ENCODE data around the gene KIF25. TPM values are rescaled to one million over a fixed set of nuclear protein-coding genes. Genes with fewer than 3 reads are reported as not detected.

The KIF25 gene
- total and polyA plus RNA-seq, 11 donors: 0.11 to 0.29 (median 0.16) TPM; not detected in 5

- Histone ChIP-seq H3K27ac (peak overlapping the region in 3 of 12 donors; percentile 74 to 82 (median 80)), H3K9me3 (no peaks in the 10 kb centered on the region), H3K4me1 (peaks cover 0 to 39% (median 7%) of the 10 kb centered on the region in 12 donors), H3K27me3 (no peaks in the 10 kb centered on the region), H3K36me3 (peaks cover 0 to 88% (median 62%) of the 10 kb centered on the region in 9 donors), H3K4me3 (no peak overlapping the region)
- no peak for DNase-seq
- no peak for TF ChIP-seq POLR2A (IDR thresholded peaks at IDR 0.05)
- TF ChIP-seq CTCF (IDR thresholded peaks at IDR 0.05): peak in 10 of 12 donors; percentile 12 to 50 (median 35)
- intact Hi-C loops (cut with DNase I): loop anchor here in 1 of 10 donors (5.0 kb wide), 1 partner anchor 69 kb away; no protein-coding TSS in a partner anchor
- no peak for ATAC-seq
- WGBS, 4 donors: 61 to 89% (median 83%) methylated on average over 6 of the region's 6 CpGs
These were observed 29.4 kb upstream of the KIF25 start for GRCh38 chr6:167968091-167968490.

GRCh38 chr6:167970230-167970629 lies 27.2 kb upstream of the KIF25 start:
- ATAC-seq (peak; percentile 66 to 90 (median 70)), DNase-seq (peak in 2 of 5 donors; percentile 57 to 68)
- no peak overlapping the region for H3K4me3 ChIP-seq
- 53 to 61% (median 55%) methylated on average over 10 of the region's 10 CpGs for WGBS, 4 donors
- no peaks in the 10 kb centered on the region for H3K27me3 ChIP-seq
- intact Hi-C loops (cut with DNase I): no loop called here
- peak overlapping the region; percentile 8 to 75 (median 55) for H3K27ac ChIP-seq
- peaks cover 0 to 30% (median 7%) of the 10 kb centered on the region in 12 donors for H3K4me1 ChIP-seq
- H3K36me3 ChIP-seq: peaks cover 0 to 69% (median 49%) of the 10 kb centered on the region in 9 donors
- TF ChIP-seq POLR2A (IDR thresholded peaks at IDR 0.05): no peak
- no peak for TF ChIP-seq CTCF (IDR thresholded peaks at IDR 0.05)
- no peaks in the 10 kb centered on the region for H3K9me3 ChIP-seq

- 94 to 97% (median 95%) methylated on average over 10 of the region's 10 CpGs for WGBS, 4 donors
- Histone ChIP-seq H3K27ac (peak overlapping the region in 1 of 12 donors; percentile 56), H3K9me3 (no peaks in the 10 kb centered on the region), H3K36me3 (peaks cover 0 to 50% (median 33%) of the 10 kb centered on the region in 9 donors), H3K27me3 (no peaks in the 10 kb centered on the region), H3K4me1 (peaks cover 0 to 21% (median 6%) of the 10 kb centered on the region in 12 donors), H3K4me3 (no peak overlapping the region)
- intact Hi-C loops (cut with DNase I): no loop called here
- no peak for DNase-seq
- no peak for TF ChIP-seq POLR2A (IDR thresholded peaks at IDR 0.05)
- no peak for TF ChIP-seq CTCF (IDR thresholded peaks at IDR 0.05)
- no peak for ATAC-seq
These were observed 25.3 kb upstream of the KIF25 start for GRCh38 chr6:167972193-167972592.

- TF ChIP-seq CTCF (IDR thresholded peaks at IDR 0.05) (no peak), POLR2A (IDR thresholded peaks at IDR 0.05) (no peak)
- no peak for DNase-seq
- Histone ChIP-seq H3K9me3 (no peaks in the 10 kb centered on the region), H3K27me3 (no peaks in the 10 kb centered on the region), H3K4me3 (no peak overlapping the region), H3K27ac (peak overlapping the region in 3 of 12 donors; percentile 28 to 56 (median 29)), H3K4me1 (peaks cover 0 to 21% (median 6%) of the 10 kb centered on the region in 12 donors), H3K36me3 (peaks cover 0 to 38% (median 30%) of the 10 kb centered on the region in 9 donors)
- peak in 1 of 4 donors; percentile 25 for ATAC-seq
- WGBS, 4 donors: 64 to 80% (median 76%) methylated on average over 9 of the region's 9 CpGs
- intact Hi-C loops (cut with DNase I): no loop called here
These were observed 24.2 kb upstream of the KIF25 start for GRCh38 chr6:167973148-167973885.

Measured in heart left ventricle (tissue), 16 donors.